ENCODE data around the gene MINAR1.

DNA sequence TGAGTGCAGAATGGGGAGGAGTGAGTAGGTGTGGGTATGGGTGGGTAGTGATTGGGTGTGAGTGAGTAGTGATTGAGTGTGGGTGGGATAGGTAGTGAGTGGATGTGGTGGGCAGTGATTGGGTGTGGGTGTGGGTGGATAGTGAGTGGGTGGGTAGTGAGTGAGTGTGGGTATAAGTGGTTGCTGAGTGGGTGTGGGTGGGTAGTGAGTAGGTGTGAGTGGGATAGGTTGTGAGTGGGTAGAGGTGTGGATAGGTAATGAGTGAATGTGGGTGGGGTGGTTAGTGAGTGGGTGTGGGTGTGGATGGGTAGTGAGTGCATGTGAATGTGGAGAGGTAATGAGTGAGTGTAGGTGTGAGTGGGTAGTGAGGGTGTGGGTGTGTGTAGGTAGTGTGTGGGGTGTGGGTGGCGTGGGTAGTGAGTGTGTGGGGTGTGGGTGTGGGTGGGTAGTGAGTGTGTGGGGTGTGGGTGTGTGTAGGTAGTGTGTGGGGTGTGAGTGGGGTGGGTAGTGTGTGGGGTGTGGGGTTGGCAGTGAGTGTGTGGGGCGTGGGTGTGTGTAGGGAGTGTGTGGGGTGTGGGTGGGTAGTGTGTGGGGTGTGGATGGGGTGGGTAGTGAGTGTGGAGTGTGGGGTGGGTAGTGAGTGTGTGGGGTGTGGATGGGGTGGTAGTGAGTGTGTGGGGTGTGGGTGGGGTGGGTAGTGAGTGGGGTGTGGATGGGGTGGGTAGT is 5.3 kb downstream of the MINAR1 start:
- no peak for TF ChIP-seq CTCF (IDR thresholded peaks at IDR 0.05; ENCODE audit: low read depth, low read length)
- TF ChIP-seq EZH2phosphoT487 (IDR thresholded peaks at IDR 0.05; ENCODE audit: low read depth) = no peak

All from OCI-LY3 (cell line).